ENCODE data around the gene INTS15.
"Not testable (repeated sequence)": the region's sequence is repeated elsewhere in the genome, so short reads cannot be mapped to it uniquely, and the experiment has no call there.

INTS15 gene

DNA sequence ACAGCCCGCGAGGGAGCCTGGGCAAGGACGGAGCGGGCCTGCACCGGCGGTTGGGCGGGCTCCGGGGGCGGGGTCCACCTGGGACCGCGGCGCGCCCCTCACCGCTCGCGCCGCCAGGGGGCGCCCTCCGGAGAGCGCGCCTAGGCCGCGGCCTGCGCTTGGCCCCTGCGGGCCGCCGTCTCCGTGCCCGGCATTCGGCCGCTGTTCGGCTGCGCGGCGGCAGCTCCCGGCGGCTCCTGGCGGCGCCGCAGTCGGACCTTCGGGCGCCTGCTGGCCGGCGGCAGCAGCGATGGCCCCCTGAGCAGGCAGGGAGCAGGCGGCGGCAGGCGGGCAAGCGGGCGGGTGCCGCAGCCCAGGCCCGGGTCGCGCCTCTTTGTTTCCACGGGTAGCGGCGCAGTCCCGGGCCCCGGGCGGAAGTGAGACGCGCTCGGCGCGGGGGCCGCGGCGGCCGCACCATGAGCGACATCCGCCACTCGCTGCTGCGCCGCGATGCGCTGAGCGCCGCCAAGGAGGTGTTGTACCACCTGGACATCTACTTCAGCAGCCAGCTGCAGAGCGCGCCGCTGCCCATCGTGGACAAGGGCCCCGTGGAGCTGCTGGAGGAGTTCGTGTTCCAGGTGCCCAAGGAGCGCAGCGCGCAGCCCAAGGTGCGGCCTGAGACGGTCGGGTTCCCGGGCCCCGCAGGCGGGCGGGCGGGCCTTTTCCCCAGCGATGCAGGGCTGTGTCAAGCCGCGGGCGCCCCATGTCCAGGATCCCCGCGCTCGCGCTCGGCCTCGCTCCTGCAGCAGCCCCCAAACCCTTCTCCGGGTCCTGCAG, at the start of gene INTS15:
Gene INTS15 (plus strand): TSS at position 193 of the 816 bp plus-strand sequence. CDS start 263 bp downstream, at position 456.
- peak; percentile 60 for DNase-seq

DNA sequence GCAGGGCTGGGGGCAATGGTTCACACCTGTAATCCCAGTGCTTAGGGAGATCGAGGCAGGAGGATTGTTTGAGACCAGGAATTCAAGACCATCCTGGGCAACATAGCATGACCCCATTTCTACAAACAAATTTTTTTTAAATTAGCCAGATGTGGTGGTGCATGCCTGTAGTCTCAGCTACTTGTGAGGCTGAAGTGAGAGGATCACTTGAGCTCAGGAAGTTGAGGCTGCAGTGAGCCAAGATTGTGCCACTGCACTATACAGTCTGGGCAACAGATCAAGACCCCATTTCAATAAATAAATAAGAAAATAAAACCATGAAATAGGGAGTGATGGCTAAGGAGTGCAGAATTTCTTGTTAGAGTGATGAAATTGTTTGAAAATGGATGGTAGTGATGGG, 47.5 kb upstream of the INTS15 start:
- no peak for DNase-seq

DNA sequence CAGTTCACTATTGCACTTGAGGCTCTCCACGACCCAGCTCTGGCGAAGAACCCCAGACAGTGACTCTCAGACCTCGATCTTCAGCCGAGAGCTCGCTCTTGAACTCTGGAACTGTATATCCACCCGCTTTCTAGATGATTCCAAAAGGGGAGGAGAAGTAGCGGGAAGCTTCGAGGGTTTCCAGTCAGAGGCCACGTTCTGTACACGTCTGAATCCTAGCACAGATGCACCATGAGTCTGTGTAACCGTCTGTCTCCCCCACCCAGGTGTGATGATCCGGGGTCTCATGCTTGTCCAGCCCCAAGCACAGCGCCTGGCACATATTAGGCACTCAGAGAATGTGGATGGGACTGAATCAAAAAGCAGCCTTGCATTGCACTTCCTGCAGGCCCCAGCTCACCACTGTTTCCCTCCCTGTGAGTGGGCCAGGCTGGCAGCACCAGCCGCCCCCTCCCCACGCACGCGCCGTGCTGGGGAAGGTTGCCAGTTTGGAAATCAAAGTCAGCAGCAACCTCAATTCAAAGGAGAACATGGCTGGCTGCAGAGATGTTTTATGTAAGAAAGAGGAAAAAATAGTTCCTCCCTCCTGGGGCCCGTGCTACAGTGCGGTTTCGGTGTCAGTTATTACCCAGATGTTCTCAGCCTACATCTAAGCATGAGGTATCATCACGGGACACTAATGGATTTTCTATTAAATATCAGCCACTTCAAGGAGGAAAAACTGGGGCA, 44.3 kb upstream of the INTS15 start:
- DNase-seq, result no peak

DNA sequence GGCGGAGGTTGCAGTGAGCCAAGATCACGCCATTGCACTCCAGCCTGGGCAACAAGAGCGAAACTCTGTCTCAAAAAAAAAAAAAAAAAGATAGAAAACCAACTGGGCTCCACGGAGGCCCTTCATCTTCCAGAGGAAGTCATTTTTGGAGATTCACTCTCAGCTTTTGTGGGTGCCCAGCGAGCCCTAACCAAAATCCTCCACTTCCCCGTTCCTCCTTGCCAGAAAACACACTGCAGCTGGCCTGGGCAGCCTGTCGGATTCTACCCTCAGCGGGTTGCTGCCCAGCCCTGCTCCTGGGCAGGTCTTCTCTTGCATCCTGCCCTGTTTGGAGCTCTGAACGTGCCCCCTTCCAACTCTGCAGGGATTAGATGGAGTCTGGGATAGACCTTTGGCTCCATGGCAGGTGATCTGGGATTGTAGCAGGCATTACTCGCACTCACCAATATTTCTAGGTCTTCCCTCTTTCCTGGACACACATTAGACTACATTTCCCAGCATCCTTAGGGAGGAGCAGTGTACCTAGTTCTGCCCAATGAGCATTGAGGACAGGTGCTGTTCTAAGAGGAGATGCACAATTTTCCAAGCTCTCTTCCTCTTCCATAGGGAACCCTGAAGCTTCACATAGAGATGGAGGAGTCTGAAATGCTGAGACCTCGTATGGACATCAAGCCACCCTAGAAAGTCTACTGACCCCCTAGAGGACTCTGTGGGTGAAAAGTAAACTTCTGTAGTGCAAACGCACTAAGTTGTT, 43.1 kb upstream of the INTS15 start:
- no peak for DNase-seq

DNA sequence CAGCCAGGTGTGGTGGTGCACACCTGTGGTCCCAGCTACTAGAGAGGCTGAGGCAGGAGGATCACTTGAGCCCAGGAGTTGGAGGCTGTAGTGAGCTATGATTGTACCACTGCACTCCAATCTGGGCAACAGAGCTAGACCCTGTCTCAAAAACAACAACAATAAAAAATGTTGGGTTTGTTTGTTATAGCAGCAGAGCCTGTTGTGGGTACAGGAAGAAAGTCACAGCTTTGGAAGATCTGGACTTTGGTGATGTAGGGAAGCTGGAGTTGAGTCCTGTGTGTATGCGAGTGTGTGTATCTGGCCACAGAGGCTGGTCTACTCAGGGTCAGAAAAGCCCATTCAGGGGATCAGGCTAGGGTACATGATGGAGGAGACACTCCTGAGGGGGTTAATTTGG, 42.4 kb upstream of the INTS15 start:
- DNase-seq, result no peak

DNA sequence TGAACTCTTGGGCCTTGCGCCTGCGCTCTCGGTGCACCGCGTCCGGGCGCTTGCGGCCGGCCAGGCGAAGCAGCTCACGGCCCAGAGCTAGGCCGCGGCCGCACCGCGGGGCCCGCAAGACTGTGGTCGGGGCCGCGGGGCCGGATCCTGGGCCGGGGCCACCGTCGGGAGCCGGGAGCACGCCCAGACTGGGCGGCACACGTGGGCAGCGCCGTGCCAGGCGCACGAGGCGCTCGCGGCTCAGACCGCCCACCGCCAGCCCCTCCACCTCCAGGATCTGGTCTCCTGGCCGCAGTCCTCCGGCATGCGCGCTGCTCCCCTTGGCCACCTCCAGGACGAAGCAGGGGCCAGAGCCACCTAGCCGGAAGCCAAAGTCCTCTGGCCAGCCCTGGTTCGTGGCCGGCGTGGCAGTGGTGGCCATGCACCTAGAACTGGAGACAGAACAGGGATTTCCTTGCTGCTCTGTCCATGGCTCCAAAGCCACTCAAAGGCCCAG, 38.8 kb upstream of the INTS15 start, which contains the start of gene GRID2IP:
Gene GRID2IP (minus strand): TSS at position 446 of the 496 bp plus-strand sequence. CDS start 25 bp downstream, at position 421.
- no peak for DNase-seq

DNA sequence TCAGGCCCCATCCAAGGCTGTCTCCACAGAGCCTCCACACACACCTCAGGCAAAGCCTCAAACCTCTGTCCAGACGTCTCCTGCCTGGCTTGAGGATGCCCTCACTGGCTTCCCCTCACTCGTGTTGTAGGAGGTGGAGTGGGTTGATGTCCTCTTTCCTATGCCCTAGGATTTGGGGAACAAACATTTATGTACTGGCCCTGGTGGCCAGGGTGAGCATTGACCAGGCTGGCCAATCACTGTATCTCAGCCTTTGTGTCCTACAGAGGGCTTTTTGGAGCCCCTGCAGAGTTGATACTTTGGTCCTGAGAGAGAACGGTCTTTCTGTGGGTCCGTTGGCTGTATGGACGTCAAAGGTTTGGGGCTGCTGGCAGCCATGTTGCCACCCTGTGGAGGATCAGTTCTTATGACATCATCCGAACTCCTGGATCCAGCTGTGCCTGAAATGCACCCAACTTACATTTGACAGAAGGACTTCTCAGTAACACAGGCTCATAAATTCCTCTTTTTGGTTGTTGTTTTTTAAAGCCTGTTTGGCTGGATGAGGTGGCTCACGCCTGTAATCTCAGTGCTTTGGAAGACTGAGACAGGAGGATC, 36.3 kb upstream of the INTS15 start:
- no peak for DNase-seq

DNA sequence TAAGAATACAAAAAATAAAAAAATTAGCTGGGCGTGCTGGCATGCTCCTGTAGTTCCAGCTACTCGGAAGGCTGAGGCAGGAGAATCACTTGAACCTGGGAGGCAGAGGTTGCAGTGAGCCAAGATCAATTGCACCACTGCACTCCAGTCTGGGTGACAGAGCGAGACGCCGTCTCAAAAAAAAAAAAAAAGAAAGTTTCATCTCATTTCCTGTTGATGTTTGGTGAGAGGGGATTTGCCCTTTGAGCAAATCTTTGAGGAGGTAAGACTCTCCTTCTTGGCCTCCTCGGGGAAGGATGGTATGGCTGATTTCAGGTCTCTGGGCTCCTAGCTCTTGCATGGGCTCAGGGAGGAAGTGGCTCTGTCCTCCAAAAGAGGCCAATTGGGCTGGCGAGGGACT, 35.0 kb upstream of the INTS15 start:
- no peak for DNase-seq

DNA sequence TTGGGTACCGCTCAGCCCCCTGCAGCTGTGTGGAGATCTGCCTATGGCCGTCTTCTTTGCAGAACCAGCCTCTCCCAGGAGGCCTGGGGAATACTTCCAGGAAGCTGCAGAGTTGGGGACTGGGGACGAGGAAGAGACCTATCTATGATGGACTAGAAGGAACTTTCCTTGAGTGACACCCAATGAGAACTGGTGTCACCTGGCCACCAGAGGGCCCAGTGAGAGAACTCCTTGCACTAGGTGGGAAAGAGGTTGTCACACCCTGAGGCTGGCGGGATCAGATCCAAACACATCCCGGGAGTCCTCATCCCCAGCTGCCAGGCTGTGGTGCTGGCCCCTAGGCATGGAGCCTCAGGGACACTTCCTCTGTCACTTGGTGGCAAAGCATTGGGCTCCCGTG, 33.6 kb upstream of the INTS15 start:
- no peak for DNase-seq

DNA sequence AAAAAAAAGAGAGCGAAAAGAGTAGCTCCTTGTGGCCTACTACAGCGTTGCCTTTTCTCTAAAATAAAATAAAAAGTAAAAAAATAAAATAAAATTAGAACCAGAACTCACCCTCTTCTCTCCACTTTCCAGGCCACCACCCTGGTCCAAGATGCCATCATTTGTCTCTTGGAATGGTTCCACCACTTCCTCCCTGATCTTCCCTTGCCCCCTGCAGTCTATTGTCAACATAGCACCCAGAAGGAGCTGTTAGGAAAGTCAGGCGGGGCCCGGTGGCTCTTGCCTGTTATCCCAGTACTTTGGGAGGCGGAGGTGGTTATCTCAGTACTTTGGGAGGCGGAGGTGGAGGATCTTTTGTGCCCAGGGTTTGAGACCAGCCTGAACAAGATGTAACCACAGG, 31.0 kb upstream of the INTS15 start:
- DNase-seq, result no peak

DNA sequence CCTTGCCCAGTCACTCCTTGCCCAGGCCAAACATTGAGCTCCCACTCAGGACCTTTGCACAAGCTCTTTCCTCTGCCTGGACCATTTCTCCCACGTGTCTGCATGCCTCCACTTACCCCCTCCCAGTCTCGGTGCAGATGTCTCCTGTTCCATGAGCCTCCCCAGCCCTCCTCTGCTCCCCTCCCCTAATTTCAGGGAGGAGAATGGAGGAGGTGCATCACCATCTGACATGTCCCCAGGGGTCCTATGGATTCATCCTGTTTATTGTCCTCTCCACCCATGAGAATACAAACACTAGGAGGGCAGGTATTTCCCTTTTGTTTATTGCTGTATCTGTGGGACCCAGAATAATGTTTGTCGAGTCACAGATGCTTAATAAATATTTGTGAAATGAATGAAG, 29.9 kb upstream of the INTS15 start:
- DNase-seq, result no peak

DNA sequence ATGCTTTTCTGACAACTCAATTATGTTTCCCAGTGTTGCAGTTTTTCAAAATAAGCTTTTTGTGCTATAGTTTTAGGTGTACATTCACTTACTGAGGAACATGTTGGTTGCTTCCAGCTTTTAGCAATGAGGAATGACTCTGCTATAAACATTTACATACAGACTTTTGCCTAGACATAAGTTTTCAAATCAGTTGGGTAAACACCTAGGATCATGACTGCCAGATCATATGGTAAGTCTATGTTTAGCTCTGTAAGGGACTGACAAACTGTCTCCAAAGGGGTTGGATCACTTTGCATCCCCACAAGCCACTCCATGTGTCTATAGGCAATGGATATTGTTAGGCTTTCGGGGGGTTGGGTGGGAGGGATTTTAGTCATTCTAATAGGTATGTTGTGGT, 27.7 kb upstream of the INTS15 start:
- no peak for DNase-seq

DNA sequence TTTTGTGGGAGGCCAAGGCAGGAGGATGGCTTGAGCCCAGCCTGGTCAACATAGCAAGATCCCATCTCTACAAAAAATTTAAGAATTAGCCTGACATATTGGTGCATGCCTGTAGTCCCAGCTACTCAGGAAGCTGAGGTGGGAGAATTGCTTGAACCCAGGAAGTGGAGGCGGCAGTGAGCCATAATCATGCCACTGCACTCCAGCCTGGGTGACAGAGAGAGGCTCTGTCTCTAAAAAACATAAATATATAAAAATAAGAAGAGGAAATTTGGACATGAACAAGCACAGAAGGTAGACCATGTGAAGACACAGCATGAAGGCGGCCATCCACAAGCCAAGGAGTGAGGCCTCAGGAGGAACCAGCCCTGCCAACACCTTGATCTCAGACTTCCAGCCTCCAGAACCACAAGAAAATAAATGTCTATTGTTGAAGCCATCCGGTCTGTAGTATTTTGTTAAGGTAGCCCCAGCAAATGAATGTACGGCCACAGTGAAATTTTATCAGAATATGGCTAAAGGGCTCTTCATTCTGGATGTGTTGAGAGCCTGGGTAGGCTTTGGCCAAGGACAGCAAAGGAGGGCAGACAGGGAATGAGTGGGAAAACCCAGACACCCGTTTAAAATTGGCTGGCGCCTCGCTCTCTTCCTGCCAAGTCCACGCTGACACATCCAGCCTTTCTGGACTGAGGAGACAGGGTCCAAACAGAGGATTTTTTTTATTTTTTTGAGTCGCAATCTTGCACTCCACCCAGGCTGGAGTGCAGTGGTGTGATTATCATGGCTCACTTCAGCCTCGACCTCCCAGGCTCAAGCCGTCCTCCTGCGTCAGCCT, 25.7 kb upstream of the INTS15 start:
- DNase-seq, result no peak

DNA sequence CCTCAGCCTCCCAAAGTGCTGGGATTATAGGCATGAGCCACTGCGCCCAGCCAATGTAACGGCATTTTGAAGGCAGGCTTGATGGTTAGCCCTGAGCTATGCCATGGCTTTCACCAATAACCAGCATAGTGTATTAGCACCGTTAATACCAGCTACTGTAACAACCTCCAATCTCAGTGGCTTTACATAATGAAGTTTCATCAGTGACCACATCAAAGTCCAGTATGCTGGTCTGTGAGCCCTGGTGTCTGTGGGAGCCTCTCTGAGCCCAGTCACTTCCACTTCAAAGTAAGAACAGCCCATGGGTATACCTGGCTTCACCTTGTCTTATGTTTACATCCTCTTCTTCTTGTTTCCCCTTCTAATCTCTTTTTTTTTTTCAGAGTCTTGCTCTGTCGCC, 24.2 kb upstream of the INTS15 start:
- DNase-seq, result no peak

DNA sequence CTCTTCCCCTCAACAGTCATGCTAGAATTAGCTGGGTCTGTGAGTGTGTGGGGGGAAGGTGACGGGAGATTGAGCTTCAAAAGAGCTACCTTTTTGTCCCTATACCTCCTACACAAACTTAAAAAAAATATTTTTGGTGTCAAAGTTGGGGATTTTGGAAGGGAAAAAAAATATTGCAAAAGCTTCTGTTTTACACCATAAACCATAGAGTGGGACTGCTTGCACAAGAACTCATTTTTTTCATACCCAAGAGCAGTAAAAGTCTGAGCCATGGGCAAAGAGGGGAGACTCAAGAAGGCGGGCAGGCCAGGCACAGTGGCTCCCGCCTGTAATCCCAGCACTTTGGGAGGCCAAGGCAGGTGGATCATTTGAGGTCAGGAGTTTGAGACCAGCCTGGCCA, 21.9 kb upstream of the INTS15 start:
- no peak for DNase-seq

DNA sequence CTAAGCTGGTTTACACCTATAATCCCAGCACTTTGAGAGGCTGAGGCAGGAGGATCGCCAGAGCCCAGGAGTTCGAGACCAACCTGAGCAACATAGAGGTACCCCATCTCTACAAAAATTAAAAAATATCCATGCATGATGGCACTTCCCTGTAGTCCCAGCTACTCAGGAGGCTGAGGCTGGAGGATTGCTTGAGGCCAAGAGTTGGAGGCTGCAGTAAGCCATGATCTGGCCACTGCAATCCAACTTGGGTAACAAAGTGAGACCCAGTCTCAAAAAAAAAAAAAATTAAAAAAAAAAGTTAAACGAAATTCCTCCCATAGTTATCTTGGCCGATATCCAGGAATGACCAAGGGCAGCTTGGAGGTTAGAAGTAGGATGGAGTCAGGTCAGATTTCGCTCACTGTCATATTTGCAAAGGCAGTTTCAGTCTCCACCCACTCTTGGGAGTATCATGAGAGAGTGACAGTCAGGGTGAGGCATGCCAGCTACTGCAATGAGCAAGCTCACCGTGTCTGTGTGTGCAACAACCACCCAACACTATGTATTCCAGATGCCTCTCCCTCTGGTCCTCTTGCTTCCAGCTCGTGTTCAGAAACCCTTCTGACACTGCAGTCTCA, 18.6 kb upstream of the INTS15 start:
- no peak for DNase-seq

DNA sequence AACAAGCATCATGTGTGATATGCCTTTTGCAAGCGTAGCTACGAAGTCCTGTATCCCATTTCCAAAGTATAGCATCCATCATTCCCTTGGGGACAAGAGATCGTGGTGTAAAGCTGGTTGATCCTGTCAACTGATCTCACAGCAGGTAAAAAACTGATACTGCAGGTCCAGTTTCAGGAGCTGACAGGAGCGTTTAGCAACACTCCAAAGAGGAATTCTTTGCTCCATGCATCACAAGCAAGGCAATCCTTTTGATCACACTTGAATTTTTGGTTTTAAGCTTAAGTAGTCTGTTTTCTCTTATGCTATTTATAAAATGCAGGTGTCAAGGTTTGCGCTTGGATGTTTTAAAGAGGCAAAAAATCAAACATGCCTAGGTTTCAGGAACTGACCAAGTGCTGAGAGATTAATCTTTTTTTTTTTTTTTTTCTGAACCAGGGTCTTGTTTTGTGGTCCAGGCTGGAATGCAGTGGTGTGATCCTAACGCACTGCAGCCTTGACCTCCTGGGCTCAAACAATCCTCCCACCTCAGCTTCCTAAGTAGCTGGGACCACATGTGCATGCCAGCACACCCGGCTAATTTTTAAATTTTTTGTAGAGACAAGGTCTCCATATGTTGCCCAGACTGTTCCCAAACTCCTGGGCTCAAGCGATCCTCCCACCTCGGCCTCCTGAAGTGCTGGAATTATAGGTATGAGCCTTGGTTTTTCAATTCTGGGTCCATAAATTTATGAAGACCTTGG, 14.4 kb upstream of the INTS15 start:
- no peak for DNase-seq

DNA sequence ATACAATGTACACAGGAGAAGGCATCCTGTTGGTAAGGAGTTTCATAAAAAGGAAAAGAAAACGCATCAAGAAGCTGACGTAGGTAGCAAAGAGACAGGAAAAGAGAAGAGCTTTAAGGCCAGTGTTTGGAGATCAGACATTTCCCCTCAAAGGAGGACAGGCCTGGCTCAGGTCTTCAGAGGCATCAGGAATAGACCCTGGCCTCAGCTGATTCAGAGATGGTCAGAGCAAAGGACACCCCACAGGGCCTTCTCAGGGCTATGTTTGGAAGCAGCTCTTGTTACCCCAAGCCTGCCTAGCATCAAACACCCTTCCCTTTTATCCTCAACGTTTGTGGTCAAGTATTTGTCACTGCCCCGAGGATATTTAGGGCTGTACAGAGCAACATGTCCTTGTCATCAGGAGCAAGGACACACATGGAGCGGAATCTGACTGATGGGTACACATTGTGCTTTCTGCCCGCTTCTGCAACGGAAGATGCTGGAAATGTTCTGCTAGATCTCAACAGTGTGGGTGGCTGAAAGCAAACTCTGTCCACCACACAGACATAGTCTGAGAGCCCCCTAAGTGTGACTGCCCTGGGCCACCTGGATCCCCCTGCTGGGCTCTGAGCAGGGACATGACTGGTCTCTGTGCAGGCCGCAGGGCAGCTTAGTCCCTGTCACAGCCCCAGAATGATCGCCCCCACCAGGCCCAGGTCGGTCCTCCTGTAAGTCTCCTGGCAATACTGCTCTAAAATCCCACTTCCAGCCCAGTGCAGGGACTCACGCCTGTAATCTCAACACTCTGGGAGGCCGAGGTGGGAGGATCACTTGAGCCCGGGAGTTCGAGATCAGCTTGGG, 13.6 kb upstream of the INTS15 start:
- no peak for DNase-seq

DNA sequence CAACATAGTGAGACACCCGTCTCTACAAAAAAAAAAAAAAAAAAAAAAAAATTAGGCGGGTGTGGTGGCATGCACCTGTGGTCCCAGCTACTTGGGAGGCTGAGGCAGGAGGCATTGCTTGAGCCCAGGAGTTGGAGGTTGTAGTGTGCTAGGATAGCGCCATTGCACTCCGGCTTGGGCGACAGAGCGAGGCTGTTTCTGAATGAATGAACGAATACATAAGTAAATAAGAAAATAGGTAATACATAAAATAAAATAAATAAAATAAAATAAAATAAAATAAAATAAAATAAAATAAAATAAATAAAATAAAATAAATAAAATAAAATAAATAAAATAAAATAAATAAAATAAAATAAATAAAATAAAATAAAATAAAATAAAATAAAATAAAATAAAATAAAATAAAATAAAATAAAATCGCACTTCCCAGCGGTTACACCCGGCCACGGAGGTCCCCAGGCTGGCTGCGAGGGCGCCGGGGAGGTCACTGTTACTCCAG, 12.9 kb upstream of the INTS15 start:
- DNase-seq, result not testable (repeated sequence)

Measured in NK-92 treated with Interleukin-12 subunit alpha and Interleukin-12 subunit beta, amount 100 ng/mL, for 24 hours (cell line).